HUES6 (cell line): ENCODE results near the gene SMARCB1.

Source experiments
- H3K27ac ChIP-seq: 2 replicates; pipeline ENCODE4 v1.7.0; 2013; ENCODE audit warnings: low read depth, mild to moderate bottlenecking, low read length, inconsistent platforms
- H3K27me3 ChIP-seq: 2 replicates; pipeline ENCODE4 v1.6.1; 2013; ENCODE audit warnings: low read length; ENCODE audit not compliant: control insufficient read depth, insufficient read depth
- H3K36me3 ChIP-seq: 2 replicates; pipeline ENCODE4 v1.6.1; 2013; ENCODE audit warnings: low read length; ENCODE audit not compliant: control insufficient read depth, insufficient read depth
- H3K4me1 ChIP-seq: 2 replicates; pipeline ENCODE4 v1.6.1; 2013; ENCODE audit warnings: low read length; ENCODE audit not compliant: control insufficient read depth, insufficient read depth
- H3K4me3 ChIP-seq: 2 replicates; pipeline ENCODE4 v1.5.1; 2013; ENCODE audit warnings: low read depth, low read length
- H3K9ac ChIP-seq: one replicate; pipeline ENCODE4 v1.6.1; 2013; ENCODE audit warnings: mild to moderate bottlenecking, low read length
- H3K9me3 ChIP-seq: 2 replicates; pipeline ENCODE4 v1.6.1; 2013; ENCODE audit warnings: low read depth, low read length; ENCODE audit not compliant: control insufficient read depth, insufficient read depth

The SMARCB1 gene

GRCh38 chr22:23833911-23834317 is 47.1 kb downstream of the SMARCB1 start:
- peaks cover 69% of the 10 kb centered on the region for H3K36me3 ChIP-seq
- no peak overlapping the region for H3K4me3 ChIP-seq
- H3K27me3 ChIP-seq, result no peaks in the 10 kb centered on the region
- H3K9me3 ChIP-seq, result no peaks in the 10 kb centered on the region
- H3K9ac ChIP-seq, result no peak overlapping the region
- H3K27ac ChIP-seq, result no peak overlapping the region
- H3K4me1 ChIP-seq, result peaks cover 12% of the 10 kb centered on the region

- Histone ChIP-seq H3K4me3 (no peak overlapping the region), H3K27ac (no peak overlapping the region), H3K9me3 (no peaks in the 10 kb centered on the region), H3K27me3 (no peaks in the 10 kb centered on the region), H3K9ac (no peak overlapping the region), H3K4me1 (peaks cover 12% of the 10 kb centered on the region), H3K36me3 (peaks cover 65% of the 10 kb centered on the region)
Measured at GRCh38 chr22:23834406-23834792, 47.6 kb downstream of the SMARCB1 start.

GRCh38 chr22:23834793-23835483 is 48.2 kb downstream of the SMARCB1 start:
- no peak overlapping the region for H3K27ac ChIP-seq
- H3K4me1 ChIP-seq, result peaks cover 12% of the 10 kb centered on the region
- no peaks in the 10 kb centered on the region for H3K9me3 ChIP-seq
- H3K4me3 ChIP-seq, result no peak overlapping the region
- H3K27me3 ChIP-seq, result no peaks in the 10 kb centered on the region
- H3K36me3 ChIP-seq, result peaks cover 60% of the 10 kb centered on the region
- H3K9ac ChIP-seq, result no peak overlapping the region

- Histone ChIP-seq H3K9ac (no peak overlapping the region), H3K36me3 (peaks cover 55% of the 10 kb centered on the region), H3K9me3 (no peaks in the 10 kb centered on the region), H3K27me3 (0 out of 2 replicates have a peak, but pooled peaks cover 3% of the 10 kb centered on the region), H3K4me1 (peaks cover 12% of the 10 kb centered on the region), H3K27ac (no peak overlapping the region), H3K4me3 (no peak overlapping the region)
Measured at GRCh38 chr22:23835484-23836144, 48.8 kb downstream of the SMARCB1 start.

GRCh38 chr22:23836281-23836680 is 49.5 kb downstream of the SMARCB1 start:
- Histone ChIP-seq H3K36me3 (peaks cover 49% of the 10 kb centered on the region), H3K4me1 (peaks cover 12% of the 10 kb centered on the region), H3K27me3 (peaks cover 6% of the 10 kb centered on the region; the same call in 1 of the 2 replicates), H3K9ac (no peak overlapping the region), H3K27ac (no peak overlapping the region), H3K4me3 (no peak overlapping the region), H3K9me3 (no peaks in the 10 kb centered on the region)

GRCh38 chr22:23836692-23837495 is 50.1 kb downstream of the SMARCB1 start:
- no peak overlapping the region for H3K9ac ChIP-seq

GRCh38 chr22:23837496-23837859 is 50.7 kb downstream of the SMARCB1 start:
- Histone ChIP-seq H3K9me3 (no peaks in the 10 kb centered on the region), H3K27me3 (peaks cover 12% of the 10 kb centered on the region; the same call in 1 of the 2 replicates), H3K4me3 (no peak overlapping the region), H3K27ac (no peak overlapping the region), H3K4me1 (peaks cover 12% of the 10 kb centered on the region), H3K9ac (peak overlapping the region; percentile 31), H3K36me3 (peaks cover 37% of the 10 kb centered on the region)

More at GRCh38 chr22:23836692-23837495, 50.1 kb downstream of the SMARCB1 start:
- Histone ChIP-seq H3K27me3 (peaks cover 11% of the 10 kb centered on the region; the same call in 1 of the 2 replicates), H3K27ac (no peak overlapping the region), H3K9me3 (no peaks in the 10 kb centered on the region), H3K36me3 (peaks cover 43% of the 10 kb centered on the region), H3K4me3 (no peak overlapping the region), H3K4me1 (peaks cover 12% of the 10 kb centered on the region)

GRCh38 chr22:23837911-23838680 is 51.3 kb downstream of the SMARCB1 start:
- Histone ChIP-seq H3K9ac (peak overlapping the region; percentile 31), H3K27me3 (peaks cover 12% of the 10 kb centered on the region; the same call in 1 of the 2 replicates), H3K9me3 (no peaks in the 10 kb centered on the region), H3K27ac (no peak overlapping the region), H3K4me1 (peaks cover 12% of the 10 kb centered on the region), H3K4me3 (peak overlapping the region; percentile 77), H3K36me3 (peaks cover 31% of the 10 kb centered on the region)

GRCh38 chr22:23838681-23839468 is 52.1 kb downstream of the SMARCB1 start, which contains the start of gene DERL3:
Gene DERL3 (minus strand): TSS chr22:23839006. CDS start chr22:23838987, 19 bp downstream.
- H3K27ac ChIP-seq, result no peak within 1 kb of the TSS
- peaks cover 12% of the 10 kb centered on the region; the same call in 1 of the 2 replicates for H3K27me3 ChIP-seq
- peaks cover 23% of the 10 kb centered on the region for H3K36me3 ChIP-seq
- peak within 1 kb of the TSS; percentile 59 for H3K9ac ChIP-seq
- H3K4me1 ChIP-seq, result peaks cover 12% of the 10 kb centered on the region
- H3K9me3 ChIP-seq, result no peaks in the 10 kb centered on the region
- peak within 1 kb of the TSS; percentile 77 for H3K4me3 ChIP-seq

- peaks cover 12% of the 10 kb centered on the region; the same call in 1 of the 2 replicates for H3K27me3 ChIP-seq
- no peak overlapping the region for H3K4me3 ChIP-seq
- no peak overlapping the region for H3K27ac ChIP-seq
- H3K4me1 ChIP-seq, result peaks cover 14% of the 10 kb centered on the region
- H3K36me3 ChIP-seq, result peaks cover 15% of the 10 kb centered on the region
- H3K9me3 ChIP-seq, result no peaks in the 10 kb centered on the region
- no peak overlapping the region for H3K9ac ChIP-seq
Measured at GRCh38 chr22:23840026-23840425, 53.3 kb downstream of the SMARCB1 start.
